ENCODE results near the gene ATG12. TPM values are rescaled to one million over a fixed set of nuclear protein-coding genes. Genes with fewer than 3 reads are reported as not detected.

ATG12 gene
- total RNA-seq, 4 donors from 2014 or later: 37.1 to 46.1 (median 41.8) TPM

DNA sequence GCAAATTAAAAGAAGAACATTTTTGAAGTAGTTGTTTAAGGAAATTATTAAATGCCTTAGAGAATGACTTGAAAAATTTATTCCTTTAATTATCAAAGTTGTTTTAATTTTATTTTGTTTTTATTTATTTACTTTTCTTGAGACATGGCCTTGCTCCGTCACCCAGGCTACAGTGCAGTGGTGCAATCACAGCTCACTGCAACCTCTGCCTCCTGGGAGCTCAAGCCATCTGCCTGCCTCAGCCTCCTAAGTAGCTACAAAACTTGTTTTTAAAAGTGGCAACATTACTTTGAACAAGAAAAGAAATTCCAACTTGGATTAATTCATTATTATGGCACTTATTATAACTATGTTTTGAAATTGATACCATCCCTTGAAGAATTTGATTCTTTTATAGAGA is 53.9 kb downstream of the ATG12 start:
- DNase-seq: no peak

DNA sequence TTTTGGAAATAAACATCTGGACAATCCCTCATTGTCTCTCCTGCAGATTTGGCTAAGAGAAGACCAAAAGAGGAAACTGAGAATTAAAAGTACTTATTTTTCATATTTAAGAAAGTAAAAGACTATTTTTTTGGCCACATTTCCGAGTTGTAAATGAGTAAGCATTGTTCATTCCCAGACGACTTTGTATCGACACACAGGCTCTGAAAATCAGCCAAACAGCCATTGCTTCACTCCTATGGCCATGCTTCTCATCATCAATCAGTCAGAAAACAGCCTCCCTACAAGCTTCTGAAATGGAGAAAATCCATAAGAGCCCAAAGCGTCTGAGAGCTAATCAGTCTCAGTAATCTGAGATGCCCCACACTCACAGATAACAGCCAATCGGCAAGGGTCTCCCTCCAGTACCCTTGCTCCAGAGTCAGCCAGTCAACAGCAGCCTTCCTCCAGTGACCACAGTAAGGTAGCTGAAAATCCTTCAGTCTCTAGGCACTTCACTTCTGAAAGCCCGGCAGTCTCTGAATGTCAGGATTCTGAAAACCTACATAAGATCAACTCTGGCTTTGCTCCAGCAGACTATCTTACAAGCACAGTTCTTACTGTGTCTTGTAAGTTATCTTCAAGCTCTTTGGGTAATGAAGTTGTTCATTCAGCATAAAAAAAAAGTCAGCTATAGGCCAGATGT is 55.8 kb downstream of the ATG12 start:
- Histone ChIP-seq H3K36me3 (no peaks in the 10 kb centered on the region), H3K4me1 (no peaks in the 10 kb centered on the region), H3K27me3 (no peaks in the 10 kb centered on the region), H3K4me3 (no peak overlapping the region), H3K27ac (no peak overlapping the region), H3K9me3 (no peaks in the 10 kb centered on the region)
- no peak for DNase-seq
- TF ChIP-seq POLR2A (IDR thresholded peaks at IDR 0.05): no peak
- TF ChIP-seq, protein P1, sequence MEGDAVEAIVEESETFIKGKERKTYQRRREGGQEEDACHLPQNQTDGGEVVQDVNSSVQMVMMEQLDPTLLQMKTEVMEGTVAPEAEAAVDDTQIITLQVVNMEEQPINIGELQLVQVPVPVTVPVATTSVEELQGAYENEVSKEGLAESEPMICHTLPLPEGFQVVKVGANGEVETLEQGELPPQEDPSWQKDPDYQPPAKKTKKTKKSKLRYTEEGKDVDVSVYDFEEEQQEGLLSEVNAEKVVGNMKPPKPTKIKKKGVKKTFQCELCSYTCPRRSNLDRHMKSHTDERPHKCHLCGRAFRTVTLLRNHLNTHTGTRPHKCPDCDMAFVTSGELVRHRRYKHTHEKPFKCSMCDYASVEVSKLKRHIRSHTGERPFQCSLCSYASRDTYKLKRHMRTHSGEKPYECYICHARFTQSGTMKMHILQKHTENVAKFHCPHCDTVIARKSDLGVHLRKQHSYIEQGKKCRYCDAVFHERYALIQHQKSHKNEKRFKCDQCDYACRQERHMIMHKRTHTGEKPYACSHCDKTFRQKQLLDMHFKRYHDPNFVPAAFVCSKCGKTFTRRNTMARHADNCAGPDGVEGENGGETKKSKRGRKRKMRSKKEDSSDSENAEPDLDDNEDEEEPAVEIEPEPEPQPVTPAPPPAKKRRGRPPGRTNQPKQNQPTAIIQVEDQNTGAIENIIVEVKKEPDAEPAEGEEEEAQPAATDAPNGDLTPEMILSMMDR (IDR thresholded peaks at IDR 0.05): no peak

More for the DNA sequence above, 53.9 kb downstream of the ATG12 start:
- Histone ChIP-seq H3K27me3 (no peaks in the 10 kb centered on the region), H3K4me1 (no peaks in the 10 kb centered on the region), H3K36me3 (no peaks in the 10 kb centered on the region), H3K4me3 (no peak overlapping the region), H3K9me3 (no peaks in the 10 kb centered on the region), H3K27ac (no peak overlapping the region)
- no peak for TF ChIP-seq POLR2A (IDR thresholded peaks at IDR 0.05)
- TF ChIP-seq, protein P1 (IDR thresholded peaks at IDR 0.05): no peak

DNA sequence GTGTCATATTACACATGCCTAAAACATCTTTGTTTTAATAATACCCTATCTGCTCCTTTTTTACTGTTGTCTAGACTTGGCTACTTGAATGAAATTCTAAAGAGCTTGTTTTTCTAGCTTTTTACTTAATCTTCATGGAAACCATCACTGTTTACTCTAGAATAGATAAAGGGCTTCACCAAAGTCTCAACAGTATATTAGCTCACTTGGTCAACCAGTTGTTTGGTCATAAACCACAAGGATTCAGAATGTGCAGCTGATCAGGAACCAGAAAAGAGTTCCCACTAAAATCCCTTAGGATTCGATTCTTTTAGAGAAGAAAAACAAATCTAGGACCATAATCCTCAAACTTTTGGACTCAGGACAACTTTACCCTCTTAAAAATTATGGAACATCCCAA is 62.9 kb downstream of the ATG12 start:
- DNase-seq: no peak
- Histone ChIP-seq H3K4me3 (no peak overlapping the region), H3K4me1 (no peaks in the 10 kb centered on the region), H3K27me3 (no peaks in the 10 kb centered on the region), H3K36me3 (no peaks in the 10 kb centered on the region), H3K27ac (no peak overlapping the region), H3K9me3 (no peaks in the 10 kb centered on the region)
- no peak for TF ChIP-seq POLR2A (IDR thresholded peaks at IDR 0.05)
- TF ChIP-seq, protein P1 (IDR thresholded peaks at IDR 0.05): no peak

Other genes starting within 250 kb of the ATG12 start
- 1 to 10 TPM in 1 of 4 donors, under 1 TPM in 1, not detected in 2; 0.80 to 3.3 TPM for gene TICAM2, start 239.1 kb downstream of the ATG12 start, total RNA-seq
- 100 to 1,000 TPM in 2 of 4 donors, 10 to 100 TPM in 2; 36.3 to 119 (median 99.7) TPM for gene TMED7, start 215.5 kb downstream of the ATG12 start, total RNA-seq
- 10 to 100 TPM in 1 of 4 donors, 1 to 10 TPM in 3; 1.2 to 10.7 (median 3.2) TPM for gene CDO1, start 24.9 kb downstream of the ATG12 start, total RNA-seq
- 100 to 1,000 TPM in 1 of 4 donors, 10 to 100 TPM in 3; 47.2 to 113 (median 77.9) TPM for gene AP3S1, start 370 bp upstream of the ATG12 start, total RNA-seq
- gene LVRN, start 120.9 kb upstream of the ATG12 start, total RNA-seq: 10 to 100 TPM in 1 of 4 donors, 1 to 10 TPM in 3; 2.7 to 10.6 (median 4.9) TPM
- gene ARL14EPL, start 190.9 kb upstream of the ATG12 start, total RNA-seq: not detected
- gene COMMD10, start 243.5 kb upstream of the ATG12 start, total RNA-seq: 100 to 1,000 TPM in 1 of 4 donors, 10 to 100 TPM in 3; 14.2 to 113 (median 32.3) TPM

Measured in Peyer's patch (tissue), 4 donors.